SK-N-MC (cell line): ENCODE results near the gene IGF2R.

Experiments
- EZH2 ChIP-seq: fragments of 200-600 bp; sonication (generic); IDR thresholded peaks from one replicate; pipeline ENCODE4 v1.6.1; 2017; ENCODE audit warnings: antibody characterized with exemption
- FOXP2 ChIP-seq: optimal IDR thresholded peaks from 2 replicates; pipeline ENCODE3; 2011; ENCODE audit warnings: mild to moderate bottlenecking, moderate library complexity; ENCODE audit not compliant: insufficient read depth; ENCODE audit errors: extremely low read length, control extremely low read depth
- POLR2AphosphoS5 ChIP-seq: IDR thresholded peaks from 2 replicates; pipeline ENCODE4 v1.6.1; 2012; ENCODE audit warnings: mild to moderate bottlenecking, low read depth, low read length, borderline replicate concordance

DNA sequence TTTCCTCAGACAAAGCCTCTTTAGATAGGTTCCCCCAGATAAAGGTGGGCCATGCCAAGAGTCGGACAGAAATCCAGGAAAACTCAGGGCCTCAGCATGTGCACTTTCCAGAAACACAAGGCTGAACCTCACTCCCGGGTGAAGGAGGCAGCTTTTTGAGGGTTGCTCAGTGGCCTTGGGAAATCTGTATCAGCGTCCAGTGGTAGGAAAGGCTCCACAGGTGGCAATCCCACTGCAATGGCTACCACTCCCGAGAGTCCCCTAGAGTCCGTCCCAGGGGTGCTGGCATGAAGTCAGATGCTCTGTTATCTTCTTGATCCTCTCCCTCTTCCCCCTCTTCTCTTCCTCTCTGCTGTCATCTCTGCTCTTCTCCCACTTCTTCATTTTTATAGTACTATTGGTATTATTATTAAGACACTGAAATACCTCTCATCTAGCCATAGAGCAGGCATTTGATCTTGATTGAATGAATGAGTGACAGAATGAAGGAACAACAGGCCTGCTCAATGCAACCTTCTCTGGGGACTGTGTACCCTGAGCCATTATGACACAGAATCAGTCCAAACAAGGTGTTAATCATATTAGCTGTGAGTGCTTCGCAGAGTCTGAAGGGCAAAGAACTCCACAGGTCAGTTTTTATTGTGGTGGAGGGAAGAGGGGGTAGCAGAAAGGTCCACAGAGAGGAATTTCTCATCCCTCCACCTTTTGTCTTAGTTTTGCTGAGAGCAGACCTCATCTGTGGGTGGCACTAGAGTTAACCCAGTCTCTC, 166.1 kb downstream of the IGF2R start:
- TF ChIP-seq POLR2AphosphoS5, result no peak
- no peak for TF ChIP-seq EZH2
- no peak for TF ChIP-seq FOXP2
